Adrenal gland (tissue), 12 donors: Measurements from ENCODE around the gene FBXO3. TPM values are rescaled to one million over a fixed set of nuclear protein-coding genes. Genes with fewer than 3 reads are reported as not detected.
A peak's percentile ranks its signal among the peaks of the same experiment; 100 is the strongest.

ENCODE experiments used
- DNase-seq, 7 donors: peaks; one replicate each; pipeline ENCODE4 v3.0.0-alpha.2; 2019 to 2020
- H3K27ac ChIP-seq, 5 donors: fragments of 200-600 bp; sonication (generic) in 4 of 5; 1 replicate in 3 of 5; 2 replicates in 2 of 5; pipeline versions ENCODE4 v1.5.1 to v1.8.0; 2016 to 2020; ENCODE audit warnings: mild to moderate bottlenecking in 1 of 5
- H3K27me3 ChIP-seq: fragments of 200-600 bp; 2 replicates; pipeline ENCODE4 v1.8.0; 2021
- H3K36me3 ChIP-seq, 2 donors: fragments of 200-600 bp; replicated peaks in 1 of 2; 1 replicate in 1 of 2; 2 replicates in 1 of 2; pipeline versions ENCODE4 v1.5.1 to v1.8.0; 2018 to 2022
- H3K4me1 ChIP-seq, 2 donors: fragments of 200-600 bp; replicated peaks in 1 of 2; 1 replicate in 1 of 2; 2 replicates in 1 of 2; pipeline versions ENCODE4 v1.5.1 to v1.8.0; 2018 to 2021
- H3K4me3 ChIP-seq, 4 donors: fragments of 200-600 bp; sonication (generic) in 3 of 4; one replicate each; pipeline ENCODE4 v1.5.1; 2016 to 2018
- H3K9me3 ChIP-seq, 3 donors: fragments of 200-600 bp; sonication (generic) in 1 of 3; replicated peaks in 1 of 3; 1 replicate in 2 of 3; 2 replicates in 1 of 3; pipeline versions ENCODE4 v1.5.1 to v1.8.0; 2016 to 2021
- POLR2A ChIP-seq, 2 donors: fragments of 450-650 bp; IDR thresholded peaks; one replicate each; pipeline ENCODE4 v1.6.1; 2017; ENCODE audit warnings: antibody characterized with exemption in 2 of 2, mild to moderate bottlenecking in 2 of 2, moderate library complexity in 1 of 2
- WGBS, 4 donors: extraction: QIAGEN DNeasy Blood & Tissue Kit in 2 of 4; methylation state at CpG; one replicate each; pipeline versions ENCODE4 v1.1.5 to v1.1.7; 2013 to 2017; 5-methylcytosine and 5-hydroxymethylcytosine counted together
- intact Hi-C, 2 donors: fragments of 100-400 bp; cut with DNase I; formaldehyde crosslinking; loops; one replicate each; pipeline versions ENCODE4 v1.14.1 to v1.15.0; 2022 to 2023
- polyA plus RNA-seq, 3 donors: library from polyadenylated mRNA; stranded (reverse); fragments of 200-250 nt in 2 of 3; fragments of 350-450 nt in 1 of 3; fragmentation: Illumina TruSeq in 1 of 3; extraction: RNeasy Lipid Tissue Mini Kit (QIAGEN cat#74804) in 1 of 3; gene quantifications; one replicate each; pipeline ENCODE4 v1.2.3, GENCODE V29; 2013 to 2014
- total RNA-seq, 9 donors: library from RNA; depleted of rRNA in 4 of 9; stranded (reverse); fragments of >200 nt in 4 of 9; fragments of 120-200 nt in 1 of 9; fragmentation: NEBNext Ultra II Directional in 1 of 9; extraction: Animal tissue kit (Norgen Biotek cat#: 25700) in 1 of 9; gene quantifications; one replicate each; pipeline versions ENCODE4 v1.1.0 to v1.2.4, GENCODE V29; 2013 to 2023
- TF ChIP-seq, protein P1 (sequence below), 6 experiments: fragments of 450-650 bp in 4 of 6; fragments of 200-600 bp in 2 of 6; sonication (generic) in 1 of 6; IDR thresholded peaks; 1 replicate in 5 of 6; 2 replicates in 1 of 6; pipeline versions ENCODE4 v1.5.1 to v1.8.0; 2016 to 2021; ENCODE audit warnings: antibody characterized with exemption in 6 of 6, mild to moderate bottlenecking in 2 of 6, moderate library complexity in 1 of 6
- donor health status: healthy with polysubstance abuse.
- donor health status: Bipolar disorder and iron deficiency.
- donor health status: DM: yes; HTN: yes; CAD: no.
- donor health status: DM: no; HTN: no; CAD: no.
- donor health status: DM: no; HTN: no; CAD: no.
- donor health status: DM: yes; HTN: yes; CAD: no.

The FBXO3 gene
- total and polyA plus RNA-seq, 12 donors, result 20.7 to 59.2 (median 39.3) TPM

DNA sequence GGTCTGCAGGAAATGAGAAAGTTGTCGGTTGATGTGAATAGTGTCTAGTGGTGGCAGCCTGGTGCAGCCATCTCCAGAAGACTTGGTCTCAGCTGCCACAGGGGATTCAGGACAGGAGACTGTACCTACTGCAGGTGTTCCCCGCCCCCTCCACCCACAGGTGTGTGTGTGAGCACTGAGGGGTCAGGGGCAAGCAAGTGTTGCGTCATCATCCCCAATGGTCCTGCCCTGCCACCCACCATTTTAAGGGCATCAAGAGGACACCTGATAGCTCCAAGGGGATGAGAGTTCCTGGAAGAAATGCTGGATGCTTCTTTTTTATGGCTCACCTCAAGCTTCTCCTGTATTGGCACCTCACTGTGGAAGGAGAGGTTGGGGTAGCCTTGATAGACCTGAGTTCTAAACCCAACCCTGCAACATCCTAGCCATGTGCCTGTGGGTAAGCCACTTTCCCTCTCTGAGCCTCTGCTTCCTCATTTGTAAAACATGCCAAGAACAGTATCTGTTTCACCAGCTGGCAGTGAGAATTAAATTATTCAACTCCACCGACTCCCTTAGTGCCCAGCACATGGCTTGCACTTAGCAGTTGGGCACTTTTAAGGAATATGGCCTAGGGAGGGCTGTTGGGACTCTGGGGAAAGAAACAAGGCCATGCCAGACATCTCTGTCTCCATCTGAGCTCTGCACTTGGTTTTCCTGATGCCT is 79.8 kb downstream of the FBXO3 start:
- WGBS, 4 donors, result 83 to 90% (median 85%) methylated on average over 4 of the region's 4 CpGs
- no peaks in the 10 kb centered on the region for H3K9me3 ChIP-seq
- no peak for DNase-seq
- peaks cover 5 to 23% of the 10 kb centered on the region in 2 donors for H3K4me1 ChIP-seq
- no peaks in the 10 kb centered on the region for H3K27me3 ChIP-seq
- H3K27ac ChIP-seq, result no peak overlapping the region
- TF ChIP-seq, protein P1, sequence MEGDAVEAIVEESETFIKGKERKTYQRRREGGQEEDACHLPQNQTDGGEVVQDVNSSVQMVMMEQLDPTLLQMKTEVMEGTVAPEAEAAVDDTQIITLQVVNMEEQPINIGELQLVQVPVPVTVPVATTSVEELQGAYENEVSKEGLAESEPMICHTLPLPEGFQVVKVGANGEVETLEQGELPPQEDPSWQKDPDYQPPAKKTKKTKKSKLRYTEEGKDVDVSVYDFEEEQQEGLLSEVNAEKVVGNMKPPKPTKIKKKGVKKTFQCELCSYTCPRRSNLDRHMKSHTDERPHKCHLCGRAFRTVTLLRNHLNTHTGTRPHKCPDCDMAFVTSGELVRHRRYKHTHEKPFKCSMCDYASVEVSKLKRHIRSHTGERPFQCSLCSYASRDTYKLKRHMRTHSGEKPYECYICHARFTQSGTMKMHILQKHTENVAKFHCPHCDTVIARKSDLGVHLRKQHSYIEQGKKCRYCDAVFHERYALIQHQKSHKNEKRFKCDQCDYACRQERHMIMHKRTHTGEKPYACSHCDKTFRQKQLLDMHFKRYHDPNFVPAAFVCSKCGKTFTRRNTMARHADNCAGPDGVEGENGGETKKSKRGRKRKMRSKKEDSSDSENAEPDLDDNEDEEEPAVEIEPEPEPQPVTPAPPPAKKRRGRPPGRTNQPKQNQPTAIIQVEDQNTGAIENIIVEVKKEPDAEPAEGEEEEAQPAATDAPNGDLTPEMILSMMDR (IDR thresholded peaks at IDR 0.05), result no peak
- TF ChIP-seq POLR2A (IDR thresholded peaks at IDR 0.05), result no peak
- no peaks in the 10 kb centered on the region for H3K36me3 ChIP-seq
- no peak overlapping the region for H3K4me3 ChIP-seq
- intact Hi-C loops, result no loop called here

DNA sequence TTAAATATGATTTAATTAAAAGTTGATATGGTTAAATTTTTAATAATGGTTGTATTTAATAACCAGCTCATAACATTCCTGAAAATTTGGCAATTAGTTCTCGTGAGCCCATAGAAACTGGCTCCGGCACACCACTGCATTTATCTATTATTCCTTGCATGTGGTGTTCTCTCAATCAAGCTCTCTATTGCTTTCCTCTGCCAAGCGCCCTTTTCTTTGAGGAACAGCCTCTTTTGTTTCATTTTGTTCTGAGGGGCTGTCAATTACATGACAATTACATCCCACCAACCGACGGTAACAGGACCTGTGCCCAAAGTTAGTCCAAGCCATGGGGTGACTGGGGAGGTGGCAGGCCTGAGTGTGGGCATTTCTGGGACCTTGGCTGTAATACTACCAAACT is 81.8 kb downstream of the FBXO3 start:
- Histone ChIP-seq H3K36me3 (no peaks in the 10 kb centered on the region), H3K27ac (peak overlapping the region in 2 of 5 donors; percentile 74 to 87), H3K4me1 (peaks cover 5 to 19% of the 10 kb centered on the region in 2 donors), H3K27me3 (no peaks in the 10 kb centered on the region), H3K4me3 (no peak overlapping the region), H3K9me3 (no peaks in the 10 kb centered on the region)
- TF ChIP-seq, protein P1 (IDR thresholded peaks at IDR 0.05), result no peak
- TF ChIP-seq POLR2A (IDR thresholded peaks at IDR 0.05), result no peak
- no peak for DNase-seq
- WGBS, 4 donors, result 64 to 94% (median 82%) methylated on average over 5 of the region's 5 CpGs
- intact Hi-C loops, result no loop called here

DNA sequence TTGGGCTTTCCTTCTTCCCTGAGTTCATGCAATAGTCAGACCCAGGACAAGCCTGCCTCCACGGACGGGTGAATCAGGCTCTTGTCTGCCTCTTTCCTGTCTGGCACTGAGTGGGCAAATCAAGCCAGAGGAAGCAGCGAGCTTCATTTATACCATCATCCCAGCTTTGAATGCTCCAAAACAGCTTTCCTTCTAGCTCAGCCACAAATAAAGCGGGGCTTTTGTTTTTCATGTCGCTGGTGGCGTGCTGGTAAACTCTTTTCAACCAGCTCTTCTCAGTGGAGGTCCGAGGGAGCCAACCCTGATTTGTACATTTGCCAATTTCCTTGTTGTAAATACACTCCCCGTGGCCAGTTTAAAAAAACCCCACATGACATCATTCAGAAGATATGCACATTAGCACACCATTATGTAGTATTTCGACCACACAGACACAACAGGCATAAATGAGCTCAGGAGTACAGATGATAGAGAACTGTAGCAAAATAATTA is 82.3 kb downstream of the FBXO3 start:
- DNase-seq, result peak in 4 of 7 donors; percentile 41 to 73 (median 50)
- H3K9me3 ChIP-seq, result no peaks in the 10 kb centered on the region
- 43 to 67% (median 54%) methylated on average over 9 of the region's 9 CpGs for WGBS, 4 donors
- H3K36me3 ChIP-seq, result no peaks in the 10 kb centered on the region
- intact Hi-C loops, result no loop called here
- TF ChIP-seq POLR2A (IDR thresholded peaks at IDR 0.05), result no peak
- TF ChIP-seq, protein P1 (IDR thresholded peaks at IDR 0.05), result no peak
- peak overlapping the region in 3 of 5 donors; percentile 43 to 87 (median 74) for H3K27ac ChIP-seq
- H3K4me1 ChIP-seq, result peaks cover 5 to 19% of the 10 kb centered on the region in 2 donors
- no peaks in the 10 kb centered on the region for H3K27me3 ChIP-seq
- H3K4me3 ChIP-seq, result no peak overlapping the region

DNA sequence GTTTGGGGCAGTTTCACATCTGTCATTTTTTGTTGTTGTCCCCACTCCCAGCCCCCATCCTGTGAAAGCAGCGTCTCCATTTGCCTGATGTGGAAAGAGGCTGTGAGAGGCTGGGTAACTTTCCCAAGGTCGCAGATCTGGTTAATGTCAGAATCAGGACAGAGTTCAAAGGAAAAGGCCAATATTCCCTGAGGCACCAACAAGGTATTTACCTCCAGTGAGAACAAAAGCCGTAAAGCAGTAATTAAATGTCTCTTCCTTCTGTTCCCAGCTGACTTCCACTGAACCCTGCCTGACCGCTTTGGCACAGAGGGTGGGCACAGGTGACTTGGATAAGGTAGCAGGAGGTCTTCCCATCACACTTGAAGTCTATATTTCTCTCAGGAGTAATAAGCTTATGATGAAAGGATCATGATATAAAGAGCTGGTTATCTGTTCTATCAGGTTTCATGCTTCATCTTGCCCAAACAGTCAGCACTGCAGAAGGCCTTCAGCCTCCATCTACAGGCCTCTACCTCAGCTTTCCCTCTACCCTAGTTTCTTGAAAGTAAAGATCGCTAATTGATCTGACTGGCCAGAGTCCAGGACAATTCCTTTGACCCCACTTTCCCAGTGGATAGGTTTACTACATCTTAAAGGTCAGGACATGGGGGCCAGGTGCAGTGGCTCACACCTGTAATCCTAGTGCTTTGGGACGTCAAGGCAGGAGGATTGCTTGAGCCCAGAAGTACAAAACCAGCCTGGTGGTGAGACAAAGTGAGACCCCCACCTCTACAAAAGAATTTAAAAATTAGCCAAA is 83.1 kb downstream of the FBXO3 start:
- peak in 1 of 7 donors; percentile 50 for DNase-seq
- no peak overlapping the region for H3K4me3 ChIP-seq

More for the DNA sequence above, 83.1 kb downstream of the FBXO3 start:
- H3K4me1 ChIP-seq, result peaks cover 5 to 19% of the 10 kb centered on the region in 2 donors
- no peak for TF ChIP-seq POLR2A (IDR thresholded peaks at IDR 0.05)
- TF ChIP-seq, protein P1 (IDR thresholded peaks at IDR 0.05), result no peak
- H3K27ac ChIP-seq, result peak overlapping the region in 4 of 5 donors; percentile 33 to 87 (median 58)
- intact Hi-C loops, result no loop called here
- H3K36me3 ChIP-seq, result no peaks in the 10 kb centered on the region
- H3K9me3 ChIP-seq, result no peaks in the 10 kb centered on the region
- 53 to 69% (median 61%) methylated on average over 6 of the region's 6 CpGs for WGBS, 4 donors
- no peaks in the 10 kb centered on the region for H3K27me3 ChIP-seq
